K562 (cell line): ENCODE results near the gene CCDC159. TPM values are rescaled to one million over a fixed set of nuclear protein-coding genes. Genes with fewer than 3 reads are reported as not detected.

Source experiments
- ATAC-seq: fragments of 200-7000 bp; cut with Tn5 transposase; 3 replicates; pipeline ENCODE4 v1.9.1; 2020; ENCODE audit warnings: moderate library complexity
- BruUV-seq: library from RNA; stranded (reverse); fragments of 400-500 nt; replicated peaks from 2 replicates; lab custom pipeline; 2021; lab: Mats Ljungman, UMichigan
- CTCF ChIA-PET: fragments of 300-600 bp; formaldehyde crosslinking; extraction: SDS; loops from one replicate; lab custom pipeline; 2021; ENCODE audit warnings: low intra/inter-chr PET ratio; lab: Yijun Ruan, JAX
- POLR2A ChIA-PET: fragments of 300-600, 350-650 bp; sonication (Branson Sonifier 250); formaldehyde crosslinking; extraction: SDS; loops from one replicate; lab custom pipeline; 2021; ENCODE audit warnings: antibody characterized with exemption, inconsistent platforms; lab: Yijun Ruan, JAX
- DNase-seq, 4 experiments: peaks; one replicate each; pipeline versions ENCODE4 v3.0.0 to v3.0.0-alpha.2; 2011 to 2018; ENCODE audit warnings: low spot score in 3 of 4, mixed read lengths in 3 of 4; ENCODE audit errors: extremely low read depth in 1 of 4
- FAIRE-seq: peaks from 2 replicates; lab custom pipeline; 2011; peaks lifted over from hg19 to GRCh38; lab: Jason Lieb, UNC
- H2AFZ ChIP-seq: 2 replicates; pipeline ENCODE4 v1.6.0; 2011; ENCODE audit warnings: low read depth, low read length, control low read depth, inconsistent platforms
- H3K27ac ChIP-seq: fragments of 200-600 bp; 3 replicates; pipeline ENCODE4 v1.8.0; 2011; ENCODE audit warnings: low read depth, mild to moderate bottlenecking, control low read depth, inconsistent platforms, low read length, moderate library complexity, mixed read lengths; ENCODE audit errors: extremely low read depth
- H3K27me3 ChIP-seq, 2 experiments: fragments of 300-600 bp in 1 of 2; 2 replicates in 1 of 2; 3 replicates in 1 of 2; pipeline versions ENCODE4 v1.6.0 to v1.8.0; 2011; ENCODE audit warnings: inconsistent platforms in 2 of 2, low read length in 2 of 2, mild to moderate bottlenecking in 1 of 2, mixed read lengths in 1 of 2, moderate library complexity in 1 of 2; ENCODE audit not compliant: control insufficient read depth in 2 of 2, insufficient read depth in 2 of 2
- H3K36me3 ChIP-seq: fragments of 300-600 bp; 3 replicates; pipeline ENCODE4 v1.8.0; 2011; ENCODE audit warnings: mild to moderate bottlenecking, low read length, inconsistent platforms; ENCODE audit not compliant: control insufficient read depth, insufficient read depth
- H3K4me1 ChIP-seq, 2 experiments: fragments of 200-600 bp in 1 of 2; replicated peaks in 1 of 2; 2 replicates in 1 of 2; 3 replicates in 1 of 2; pipeline versions ENCODE4 v1.5.1 to v1.8.0; 2011; ENCODE audit warnings: inconsistent platforms in 2 of 2, low read length in 2 of 2, mild to moderate bottlenecking in 1 of 2, mixed read lengths in 1 of 2, moderate library complexity in 1 of 2; ENCODE audit not compliant: control insufficient read depth in 2 of 2, insufficient read depth in 2 of 2
- H3K4me2 ChIP-seq: 2 replicates; pipeline ENCODE4 v1.6.1; 2011; ENCODE audit warnings: low read length, control low read depth, inconsistent platforms, mixed read lengths; ENCODE audit not compliant: insufficient read depth
- H3K4me3 ChIP-seq: fragments of 200-600 bp; sonication (generic), shearing (Covaris generic); 2 replicates; pipeline ENCODE4 v1.5.1; 2016; ENCODE audit warnings: control low read depth, inconsistent platforms
- H3K79me2 ChIP-seq: fragments of 200-600 bp; 3 replicates; pipeline ENCODE4 v1.8.0; 2011; ENCODE audit warnings: low read length, inconsistent platforms; ENCODE audit not compliant: control insufficient read depth, insufficient read depth
- H3K9ac ChIP-seq, 2 experiments: 2 replicates each; pipeline versions ENCODE4 v1.6.0 to v1.6.1; 2011; ENCODE audit warnings: low read depth in 2 of 2, low read length in 2 of 2, control low read depth in 1 of 2, inconsistent platforms in 1 of 2, mild to moderate bottlenecking in 1 of 2, mixed read lengths in 1 of 2; ENCODE audit not compliant: insufficient read depth in 1 of 2
- H3K9me1 ChIP-seq: one replicate; pipeline ENCODE4 v1.6.0; 2011; ENCODE audit warnings: inconsistent platforms, mild to moderate bottlenecking, low read length, moderate library complexity; ENCODE audit not compliant: control insufficient read depth, insufficient read depth
- H3K9me3 ChIP-seq: replicated peaks from 2 replicates; pipeline ENCODE4 v1.5.1; 2011; ENCODE audit warnings: low read depth, low read length, inconsistent platforms; ENCODE audit not compliant: control insufficient read depth, insufficient read depth
- H4K20me1 ChIP-seq: replicated peaks from 2 replicates; pipeline ENCODE4 v1.6.1; 2011; ENCODE audit warnings: low read length, inconsistent platforms, mixed read lengths; ENCODE audit not compliant: control insufficient read depth, insufficient read depth
- CBX1 ChIP-seq: sonication (generic); IDR thresholded peaks from 2 replicates; pipeline ENCODE4 v1.6.1; 2016; ENCODE audit warnings: antibody characterized with exemption, low read depth, mild to moderate bottlenecking
- CBX3 ChIP-seq, 2 experiments: IDR thresholded peaks; 1 replicate in 1 of 2; 2 replicates in 1 of 2; pipeline ENCODE4 v1.6.1; 2012; ENCODE audit warnings: inconsistent platforms in 2 of 2, low read length in 2 of 2, borderline replicate concordance in 1 of 2, control low read depth in 1 of 2
- CEBPB ChIP-seq: fragments of 450-650 bp; IDR thresholded peaks from 2 replicates; pipeline ENCODE4 v1.6.1; 2016; ENCODE audit warnings: missing genetic modification characterization, missing compliant biosample characterization
- EHMT2 ChIP-seq: fragments of 450-650 bp; IDR thresholded peaks from 2 replicates; pipeline ENCODE4 v1.6.1; 2018; ENCODE audit warnings: antibody characterized with exemption
- MIER1 ChIP-seq: fragments of 450-650 bp; IDR thresholded peaks from 2 replicates; pipeline ENCODE4 v1.6.1; 2016; ENCODE audit warnings: antibody characterized with exemption, mild to moderate bottlenecking, low read depth
- POLR2G ChIP-seq: fragments of 200-400 bp; formaldehyde crosslinking; IDR thresholded peaks from 2 replicates; pipeline ENCODE4 v1.6.1; 2017; ENCODE audit warnings: low read depth, mild to moderate bottlenecking, antibody characterized with exemption, low read length, moderate library complexity
- RBM25 ChIP-seq: fragments of 200-400 bp; formaldehyde crosslinking; IDR thresholded peaks from 2 replicates; pipeline ENCODE4 v1.6.1; 2018; ENCODE audit warnings: low read length, low read depth, moderate library complexity; ENCODE audit not compliant: severe bottlenecking
- TRIM24 ChIP-seq, 2 experiments: fragments of 450-650 bp; IDR thresholded peaks; 2 replicates each; pipeline ENCODE4 v1.6.1; 2016
- TRIM28 ChIP-seq: fragments of 450-650 bp; IDR thresholded peaks from 2 replicates; pipeline ENCODE4 v1.6.1; 2017
- ZFP36 ChIP-seq: fragments of 150-350 bp; IDR thresholded peaks from 2 replicates; pipeline ENCODE4 v1.6.1; 2018; ENCODE audit warnings: low read length, low read depth; ENCODE audit not compliant: partially characterized antibody
- ZNF184 ChIP-seq: sonication (generic); formaldehyde crosslinking; IDR thresholded peaks from 2 replicates; pipeline ENCODE4 v1.5.0; 2020; ENCODE audit warnings: missing genetic modification reagents
- ZNF24 ChIP-seq: fragments of 450-650 bp; IDR thresholded peaks from 2 replicates; pipeline ENCODE4 v1.6.1; 2016
- ZNF717 ChIP-seq: fragments of 250-450 bp; sonication (Bioruptor Pico); IDR thresholded peaks from 2 replicates; pipeline ENCODE4 v1.5.0; 2021
- ZNF764 ChIP-seq: fragments of 250-450 bp; sonication (Bioruptor Pico); IDR thresholded peaks from 2 replicates; pipeline ENCODE4 v1.4.0; 2020; ENCODE audit warnings: low read depth, mild to moderate bottlenecking, moderate library complexity
- WGBS: fragments of 100-300 bp; shearing (Covaris generic); methylation state at CpG from one replicate; pipeline ENCODE4 v1.1.6; 2016; ENCODE audit warnings: low coverage, mixed read lengths; ENCODE audit not compliant: insufficient coverage; ENCODE audit errors: missing lambda C conversion rate; 5-methylcytosine and 5-hydroxymethylcytosine counted together
- in situ Hi-C: fragments of 300-500 bp; cut with MboI; formaldehyde crosslinking; loops from 4 replicates; pipeline ENCODE4 v1.15.0; 2018; ENCODE audit warnings: inconsistent platforms, mixed read lengths
- intact Hi-C: fragments of 100-400 bp; cut with micrococcal nuclease; formaldehyde crosslinking; loops from 2 replicates; pipeline ENCODE4 v1.14.2; 2022
- polyA plus RNA-seq, 8 experiments: library from polyadenylated mRNA; depleted of rRNA in 4 of 8; stranded (reverse) in 5 of 8; unstranded in 3 of 8; fragments of >200 nt; fragmentation: Nextera tagmentation in 2 of 8; fragmentation: Illumina TruSeq in 1 of 8; extraction: Ambion mirVana in 2 of 8; extraction: Trizol in 1 of 8; gene quantifications; 2 replicates each; pipeline versions ENCODE4 v1.2.1 to v1.2.3, GENCODE V29; 2011 to 2014; ENCODE audit warnings: inconsistent platforms in 1 of 8, missing spikeins in 1 of 8
- total RNA-seq, 7 experiments: library from RNA; depleted of rRNA in 6 of 7; stranded (reverse); fragments of >200 nt in 6 of 7; fragmentation: Illumina TruSeq in 2 of 7; extraction: Trizol in 2 of 7; gene quantifications; 2 replicates each; pipeline versions ENCODE4 v1.2.1 to v1.2.3, GENCODE V29; 2011 to 2021; ENCODE audit warnings: low replicate concordance in 1 of 7
- TF ChIP-seq, protein P1 (sequence below), 2 experiments: fragments of 450-650 bp; formaldehyde crosslinking in 1 of 2; IDR thresholded peaks; 2 replicates each; pipeline versions ENCODE4 v1.4.0 to v1.6.1; 2014 to 2020; ENCODE audit warnings: mild to moderate bottlenecking in 2 of 2, borderline replicate concordance in 1 of 2, low read depth in 1 of 2
- TF ChIP-seq, protein P2 (sequence below), 2 experiments: fragments of 250-450 bp in 1 of 2; fragments of 450-650 bp in 1 of 2; sonication (Bioruptor Pico) in 1 of 2; IDR thresholded peaks; 2 replicates each; pipeline versions ENCODE4 v1.6.1 to v1.8.0; 2016 to 2021; ENCODE audit warnings: mild to moderate bottlenecking in 2 of 2, moderate library complexity in 2 of 2, missing compliant biosample characterization in 1 of 2, missing genetic modification characterization in 1 of 2

CCDC159 gene
- total and polyA plus RNA-seq, 9 of the 15 experiments (the other 6 are each of a cell fraction or from before 2014, with no cell fraction given): 0.68 to 10.1 (median 4.7) TPM

DNA sequence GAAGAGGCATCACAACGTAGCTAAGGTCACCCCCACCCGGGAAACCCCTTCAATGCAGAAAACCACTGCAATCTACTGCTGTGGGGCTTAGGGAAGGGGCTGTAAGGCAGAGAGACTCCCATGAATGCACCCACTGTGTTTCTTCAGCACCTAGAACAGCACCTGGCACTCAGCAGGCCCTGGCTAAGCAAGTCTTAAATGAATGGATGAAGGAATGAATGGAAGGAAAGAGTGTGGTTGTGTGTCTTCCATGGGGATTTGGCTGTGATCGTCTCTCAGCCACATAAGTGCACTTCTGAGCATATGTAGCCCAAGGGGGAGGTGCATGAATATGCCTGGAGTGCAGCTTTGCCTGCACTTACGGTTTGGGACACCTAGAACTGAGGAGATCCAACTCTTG lies 2.9 kb downstream of the CCDC159 start:
- TF ChIP-seq CBX1 (0 out of 2 replicates have a peak, but pooled peaks have one; percentile 52), MIER1 (peak; percentile 74), ZNF764 (no peak), POLR2G (no peak), EHMT2 (peak; percentile 72), TRIM28 (peak; percentile 83), CBX3 (IDR thresholded peaks at IDR 0.05; ENCODE audit: borderline replicate concordance in 1 of 2, low read length in 2 of 2) (peak in 1 of 2 experiments; percentile 73; a peak in 1 of 3 replicates), TRIM24 (IDR thresholded peaks at IDR 0.05) (0 out of 4 replicates have a peak, but pooled peaks of 1 of the 2 experiments have one; percentile 14), ZNF24 (peak; percentile 36; the same call in 1 of the 2 replicates), ZNF184 (no peak), CEBPB (no peak), ZNF717 (CRISPR knock-in tag) (no peak), RBM25 (peak; percentile 47), ZFP36 (peak; percentile 32)
- TF ChIP-seq, protein P1, sequence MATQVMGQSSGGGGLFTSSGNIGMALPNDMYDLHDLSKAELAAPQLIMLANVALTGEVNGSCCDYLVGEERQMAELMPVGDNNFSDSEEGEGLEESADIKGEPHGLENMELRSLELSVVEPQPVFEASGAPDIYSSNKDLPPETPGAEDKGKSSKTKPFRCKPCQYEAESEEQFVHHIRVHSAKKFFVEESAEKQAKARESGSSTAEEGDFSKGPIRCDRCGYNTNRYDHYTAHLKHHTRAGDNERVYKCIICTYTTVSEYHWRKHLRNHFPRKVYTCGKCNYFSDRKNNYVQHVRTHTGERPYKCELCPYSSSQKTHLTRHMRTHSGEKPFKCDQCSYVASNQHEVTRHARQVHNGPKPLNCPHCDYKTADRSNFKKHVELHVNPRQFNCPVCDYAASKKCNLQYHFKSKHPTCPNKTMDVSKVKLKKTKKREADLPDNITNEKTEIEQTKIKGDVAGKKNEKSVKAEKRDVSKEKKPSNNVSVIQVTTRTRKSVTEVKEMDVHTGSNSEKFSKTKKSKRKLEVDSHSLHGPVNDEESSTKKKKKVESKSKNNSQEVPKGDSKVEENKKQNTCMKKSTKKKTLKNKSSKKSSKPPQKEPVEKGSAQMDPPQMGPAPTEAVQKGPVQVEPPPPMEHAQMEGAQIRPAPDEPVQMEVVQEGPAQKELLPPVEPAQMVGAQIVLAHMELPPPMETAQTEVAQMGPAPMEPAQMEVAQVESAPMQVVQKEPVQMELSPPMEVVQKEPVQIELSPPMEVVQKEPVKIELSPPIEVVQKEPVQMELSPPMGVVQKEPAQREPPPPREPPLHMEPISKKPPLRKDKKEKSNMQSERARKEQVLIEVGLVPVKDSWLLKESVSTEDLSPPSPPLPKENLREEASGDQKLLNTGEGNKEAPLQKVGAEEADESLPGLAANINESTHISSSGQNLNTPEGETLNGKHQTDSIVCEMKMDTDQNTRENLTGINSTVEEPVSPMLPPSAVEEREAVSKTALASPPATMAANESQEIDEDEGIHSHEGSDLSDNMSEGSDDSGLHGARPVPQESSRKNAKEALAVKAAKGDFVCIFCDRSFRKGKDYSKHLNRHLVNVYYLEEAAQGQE (IDR thresholded peaks at IDR 0.05; ENCODE audit: borderline replicate concordance): peak; percentile 60; the same call in 1 of the 2 replicates
- TF ChIP-seq, protein P1 (CRISPR knock-in tag; IDR thresholded peaks at IDR 0.05; ENCODE audit: low read depth): no peak
- TF ChIP-seq, protein P2, sequence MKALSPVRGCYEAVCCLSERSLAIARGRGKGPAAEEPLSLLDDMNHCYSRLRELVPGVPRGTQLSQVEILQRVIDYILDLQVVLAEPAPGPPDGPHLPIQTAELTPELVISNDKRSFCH (CRISPR knock-in tag; IDR thresholded peaks at IDR 0.05): no peak
- TF ChIP-seq, protein P2 (tag; IDR thresholded peaks at IDR 0.05): no peak
- no peak for FAIRE-seq
- no peak overlapping the region for H2AFZ ChIP-seq
- no peak for DNase-seq
- H3K27me3 ChIP-seq: no peaks in the 10 kb centered on the region
- intact Hi-C loops (no loop called here), in situ Hi-C loops (no loop called here)
- H3K36me3 ChIP-seq: no peaks in the 10 kb centered on the region
- H3K4me2 ChIP-seq: no peak overlapping the region
- peaks cover 2% of the 10 kb centered on the region for H3K9me1 ChIP-seq
- H3K4me3 ChIP-seq: no peak overlapping the region
- no peak for ATAC-seq
- H3K79me2 ChIP-seq: no peaks in the 10 kb centered on the region
- no TSS peak for BruUV-seq
- no peak overlapping the region for H3K9ac ChIP-seq
- H3K27ac ChIP-seq: no peak overlapping the region
- CTCF ChIA-PET: no interaction called here
- H3K9me3 ChIP-seq: peaks cover 3% of the 10 kb centered on the region; the same call in 1 of the 2 replicates
- WGBS: 56% methylated on average over 4 of the region's 4 CpGs
- H3K4me1 ChIP-seq: peaks cover 28 to 39% of the 10 kb centered on the region in 2 experiments
- POLR2A ChIA-PET: interaction anchor here (0.7 kb wide), 1 partner anchor 10 kb away, joined by 5 read pairs; the partner anchor contains the start of gene RAB3D
- no peaks in the 10 kb centered on the region for H4K20me1 ChIP-seq
